Spleen (tissue), 7 donors: ENCODE data around the gene CEP95.

Experiments
- CTCF ChIP-seq, 11 experiments: fragments of 200-600 bp in 7 of 11; fragments of 450-650 bp in 4 of 11; sonication (generic) in 4 of 11; IDR thresholded peaks in 8 of 11; conservative IDR thresholded peaks in 3 of 11; 1 replicate in 7 of 11; 2 replicates in 4 of 11; pipeline versions ENCODE4 v1.4.0 to v1.8.0; 2016 to 2021; ENCODE audit warnings: antibody characterized with exemption in 11 of 11, inconsistent platforms in 4 of 11, mild to moderate bottlenecking in 1 of 11
- POLR2A ChIP-seq, 3 donors: fragments of 450-650 bp; IDR thresholded peaks; one replicate each; pipeline ENCODE4 v1.5.1; 2017; ENCODE audit warnings: antibody characterized with exemption in 3 of 3, mild to moderate bottlenecking in 1 of 3
- POLR2AphosphoS5 ChIP-seq, 3 donors: sonication (generic); formaldehyde crosslinking; IDR thresholded peaks; one replicate each; pipeline ENCODE4 v1.5.1; 2017; ENCODE audit warnings: antibody characterized with exemption in 3 of 3
- donor health status: DM: no; HTN: no; CAD: no; lungs with moderate emphysema.
- donor health status: DM: no; HTN: no; CAD: no.
- donor health status: DM: no; HTN: no; CAD: no.

GRCh38 chr17:64500487-64500859 lies 6.3 kb upstream of the CEP95 start:
- TF ChIP-seq CTCF (IDR thresholded peaks at IDR 0.05 in 8 of 11, conservative IDR thresholded peaks at IDR 0.05 in 3 of 11) (no peak), POLR2A (IDR thresholded peaks at IDR 0.05) (no peak), POLR2AphosphoS5 (IDR thresholded peaks at IDR 0.05) (peak in 1 of 3 donors; percentile 0)
